Nephron (organoid): ENCODE measurements around the gene COL8A1.

Experiments
- H3K27ac Mint-ChIP-seq, 3 experiments: 2 replicates each; pipeline ENCODE4 v1.8.0; 2020; ENCODE audit warnings: mixed read lengths in 3 of 3, mild to moderate bottlenecking in 2 of 3, moderate library complexity in 1 of 3
- H3K27me3 Mint-ChIP-seq: 2 replicates; pipeline ENCODE4 v1.8.0; 2021; ENCODE audit warnings: low read depth, mild to moderate bottlenecking, moderate library complexity, mixed read lengths
- H3K36me3 Mint-ChIP-seq: 2 replicates; pipeline ENCODE4 v1.8.0; 2020; ENCODE audit warnings: low read depth, mixed read lengths
- H3K4me1 Mint-ChIP-seq: 2 replicates; pipeline ENCODE4 v1.8.0; 2020; ENCODE audit warnings: mixed read lengths
- H3K4me3 Mint-ChIP-seq, 3 experiments: 2 replicates each; pipeline ENCODE4 v1.8.0; 2020; ENCODE audit warnings: mild to moderate bottlenecking in 3 of 3, mixed read lengths in 3 of 3, moderate library complexity in 2 of 3
- H3K9me3 Mint-ChIP-seq: 2 replicates; pipeline ENCODE4 v1.8.0; 2020; ENCODE audit warnings: mixed read lengths
- TF ChIP-seq, protein P1 (sequence below), 3 experiments: fragments of 200-600 bp; sonication (generic); IDR thresholded peaks; one replicate each; pipeline ENCODE4 v1.5.0; 2021; ENCODE audit warnings: antibody characterized with exemption in 3 of 3; ENCODE audit not compliant: unreplicated experiment in 3 of 3

The COL8A1 gene

DNA sequence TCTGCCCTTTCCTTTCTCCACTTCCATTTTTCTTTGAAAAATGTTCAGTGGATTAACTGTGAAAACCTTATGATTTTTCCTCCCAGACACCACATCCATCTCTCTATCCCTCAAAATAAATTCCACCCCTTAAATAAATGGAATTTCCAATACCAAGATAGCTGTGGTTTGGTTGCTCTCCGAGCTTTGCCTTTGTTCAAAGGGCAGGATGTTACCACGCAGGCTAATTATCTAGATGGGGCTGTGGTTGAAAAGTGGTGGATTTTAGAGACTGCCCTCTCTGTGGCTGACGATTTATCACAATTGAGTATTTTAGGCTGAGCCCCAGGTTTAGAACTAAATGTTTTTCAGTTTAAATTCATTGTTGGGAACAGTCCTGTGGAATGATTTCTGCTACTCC is 142.4 kb downstream of the COL8A1 start:
- Mint-ChIP-seq H3K4me3 (no peak overlapping the region), H3K27ac (no peak overlapping the region), H3K9me3 (no peaks in the 10 kb centered on the region), H3K4me1 (peaks cover 15% of the 10 kb centered on the region), H3K36me3 (no peaks in the 10 kb centered on the region), H3K27me3 (peaks cover 8% of the 10 kb centered on the region)
- TF ChIP-seq, protein P1, sequence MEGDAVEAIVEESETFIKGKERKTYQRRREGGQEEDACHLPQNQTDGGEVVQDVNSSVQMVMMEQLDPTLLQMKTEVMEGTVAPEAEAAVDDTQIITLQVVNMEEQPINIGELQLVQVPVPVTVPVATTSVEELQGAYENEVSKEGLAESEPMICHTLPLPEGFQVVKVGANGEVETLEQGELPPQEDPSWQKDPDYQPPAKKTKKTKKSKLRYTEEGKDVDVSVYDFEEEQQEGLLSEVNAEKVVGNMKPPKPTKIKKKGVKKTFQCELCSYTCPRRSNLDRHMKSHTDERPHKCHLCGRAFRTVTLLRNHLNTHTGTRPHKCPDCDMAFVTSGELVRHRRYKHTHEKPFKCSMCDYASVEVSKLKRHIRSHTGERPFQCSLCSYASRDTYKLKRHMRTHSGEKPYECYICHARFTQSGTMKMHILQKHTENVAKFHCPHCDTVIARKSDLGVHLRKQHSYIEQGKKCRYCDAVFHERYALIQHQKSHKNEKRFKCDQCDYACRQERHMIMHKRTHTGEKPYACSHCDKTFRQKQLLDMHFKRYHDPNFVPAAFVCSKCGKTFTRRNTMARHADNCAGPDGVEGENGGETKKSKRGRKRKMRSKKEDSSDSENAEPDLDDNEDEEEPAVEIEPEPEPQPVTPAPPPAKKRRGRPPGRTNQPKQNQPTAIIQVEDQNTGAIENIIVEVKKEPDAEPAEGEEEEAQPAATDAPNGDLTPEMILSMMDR (IDR thresholded peaks at IDR 0.05; ENCODE audit: unreplicated experiment in 3 of 3): no peak

- Mint-ChIP-seq H3K4me1 (peaks cover 15% of the 10 kb centered on the region), H3K36me3 (no peaks in the 10 kb centered on the region), H3K27ac (no peak overlapping the region), H3K4me3 (no peak overlapping the region), H3K27me3 (peaks cover 8% of the 10 kb centered on the region), H3K9me3 (no peaks in the 10 kb centered on the region)
- TF ChIP-seq, protein P1 (IDR thresholded peaks at IDR 0.05; ENCODE audit: unreplicated experiment in 3 of 3): no peak
These were observed 143.4 kb downstream of the COL8A1 start for GRCh38 chr3:99781761-99782160.

DNA sequence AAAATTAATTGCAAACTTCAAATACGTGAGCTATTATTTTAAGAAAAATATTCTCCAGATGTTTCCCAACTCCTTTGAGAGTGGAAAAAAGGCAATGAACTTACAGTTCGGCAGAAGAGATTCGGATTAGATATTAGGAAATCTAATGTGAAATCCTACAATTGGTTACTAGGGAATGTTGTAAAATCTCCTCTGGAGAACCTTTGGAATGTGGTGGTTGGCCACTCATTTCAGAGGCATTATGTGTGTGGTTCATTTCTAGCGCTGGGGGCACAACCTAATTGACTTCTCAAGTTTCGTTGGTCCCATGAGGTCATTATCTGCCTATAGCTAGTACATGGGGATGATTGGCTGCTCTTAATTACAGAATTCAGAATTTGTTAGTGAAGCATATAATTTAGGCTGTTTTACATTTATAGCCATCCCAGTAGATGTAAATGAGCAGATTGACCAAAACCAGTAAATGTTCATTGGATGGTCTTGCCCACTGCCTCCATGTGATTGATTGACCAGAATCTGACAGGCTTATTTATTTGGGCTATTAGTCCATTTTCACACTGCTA is 144.7 kb downstream of the COL8A1 start:
- Mint-ChIP-seq H3K9me3 (no peaks in the 10 kb centered on the region), H3K4me3 (no peak overlapping the region), H3K27ac (no peak overlapping the region), H3K27me3 (peaks cover 4% of the 10 kb centered on the region), H3K36me3 (no peaks in the 10 kb centered on the region), H3K4me1 (peaks cover 3% of the 10 kb centered on the region)
- TF ChIP-seq, protein P1 (IDR thresholded peaks at IDR 0.05; ENCODE audit: unreplicated experiment in 3 of 3): no peak

- Mint-ChIP-seq H3K4me3 (no peak overlapping the region), H3K9me3 (no peaks in the 10 kb centered on the region), H3K27me3 (no peaks in the 10 kb centered on the region), H3K36me3 (no peaks in the 10 kb centered on the region), H3K4me1 (no peaks in the 10 kb centered on the region), H3K27ac (no peak overlapping the region)
- TF ChIP-seq, protein P1 (IDR thresholded peaks at IDR 0.05; ENCODE audit: unreplicated experiment in 3 of 3): peak; percentile 63 to 68 (median 67)
These were observed 150.8 kb downstream of the COL8A1 start for GRCh38 chr3:99789011-99789721.

DNA sequence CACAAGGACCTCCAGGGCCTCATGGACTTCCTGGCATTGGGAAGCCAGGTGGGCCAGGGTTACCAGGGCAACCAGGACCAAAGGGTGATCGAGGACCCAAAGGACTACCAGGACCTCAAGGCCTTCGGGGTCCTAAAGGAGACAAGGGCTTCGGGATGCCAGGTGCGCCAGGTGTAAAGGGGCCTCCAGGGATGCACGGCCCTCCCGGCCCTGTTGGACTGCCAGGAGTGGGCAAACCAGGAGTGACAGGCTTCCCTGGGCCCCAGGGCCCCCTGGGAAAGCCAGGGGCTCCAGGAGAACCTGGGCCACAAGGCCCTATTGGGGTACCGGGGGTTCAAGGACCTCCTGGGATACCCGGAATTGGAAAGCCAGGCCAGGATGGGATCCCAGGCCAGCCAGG is 156.1 kb downstream of the COL8A1 start:
- Mint-ChIP-seq H3K4me1 (no peaks in the 10 kb centered on the region), H3K27me3 (no peaks in the 10 kb centered on the region), H3K36me3 (no peaks in the 10 kb centered on the region), H3K4me3 (no peak overlapping the region), H3K9me3 (no peaks in the 10 kb centered on the region), H3K27ac (no peak overlapping the region)
- TF ChIP-seq, protein P1 (IDR thresholded peaks at IDR 0.05; ENCODE audit: unreplicated experiment in 3 of 3): no peak

GRCh38 chr3:99795573-99795972 is 157.2 kb downstream of the COL8A1 start:
- H3K27ac Mint-ChIP-seq: no peak overlapping the region
- no peaks in the 10 kb centered on the region for H3K9me3 Mint-ChIP-seq
- no peaks in the 10 kb centered on the region for H3K27me3 Mint-ChIP-seq
- no peaks in the 10 kb centered on the region for H3K36me3 Mint-ChIP-seq
- TF ChIP-seq, protein P1 (IDR thresholded peaks at IDR 0.05; ENCODE audit: unreplicated experiment in 3 of 3): no peak
- no peaks in the 10 kb centered on the region for H3K4me1 Mint-ChIP-seq
- no peak overlapping the region for H3K4me3 Mint-ChIP-seq
